Neural crest cell (in vitro differentiated cells): ENCODE results near the gene WDR59. TPM values are rescaled to one million over a fixed set of nuclear protein-coding genes. Genes with fewer than 3 reads are reported as not detected.

Source experiments
- DNase-seq: peaks from one replicate; pipeline ENCODE4 v3.0.0; 2021; ENCODE audit warnings: low read depth, mixed read lengths, low spot score
- H3K27ac Mint-ChIP-seq: one replicate; pipeline ENCODE4 v1.8.0; 2021; ENCODE audit warnings: mild to moderate bottlenecking, mixed read lengths; ENCODE audit not compliant: unreplicated experiment
- H3K27me3 Mint-ChIP-seq: 2 replicates; pipeline ENCODE4 v1.8.0; 2021; ENCODE audit warnings: low read depth, mild to moderate bottlenecking, mixed read lengths
- H3K36me3 Mint-ChIP-seq: 2 replicates; pipeline ENCODE4 v1.8.0; 2021; ENCODE audit warnings: low read depth, mild to moderate bottlenecking, mixed read lengths
- H3K4me1 Mint-ChIP-seq: 2 replicates; pipeline ENCODE4 v1.8.0; 2021; ENCODE audit warnings: mixed read lengths
- H3K4me3 Mint-ChIP-seq: one replicate; pipeline ENCODE4 v1.8.0; 2021; ENCODE audit warnings: mild to moderate bottlenecking, mixed read lengths
- H3K9me3 Mint-ChIP-seq: 2 replicates; pipeline ENCODE4 v1.8.0; 2021; ENCODE audit warnings: mixed read lengths
- total RNA-seq: library from RNA; stranded (reverse); gene quantifications from 2 replicates; pipeline ENCODE4 v1.2.1, GENCODE V29; 2021
- TF ChIP-seq, protein P1 (sequence below): fragments of 200-600 bp; sonication (generic); conservative IDR thresholded peaks from 2 replicates; pipeline ENCODE4 v1.5.0; 2021; ENCODE audit warnings: antibody characterized with exemption, mild to moderate bottlenecking

Gene WDR59
- total RNA-seq, 1 donor from 2014 or later, result 85.3 TPM

DNA sequence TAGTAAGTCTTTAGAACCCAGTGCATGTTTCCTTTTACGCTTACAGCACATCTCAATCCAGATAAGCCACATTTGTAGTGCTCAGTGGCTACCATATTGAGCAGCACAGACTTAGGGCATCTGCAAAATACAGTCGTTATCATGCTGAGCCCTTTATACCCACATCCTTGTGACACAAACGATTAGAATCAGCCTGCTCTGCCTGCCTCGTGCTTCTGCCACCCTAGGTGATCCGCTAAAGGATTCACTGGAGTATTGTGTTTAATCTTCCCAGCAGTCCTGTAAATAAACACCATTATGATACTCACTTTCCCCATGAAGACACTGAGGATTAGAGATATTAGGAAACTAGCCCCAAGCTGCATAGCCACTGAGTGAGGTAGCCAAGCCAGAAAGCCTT, 159.0 kb downstream of the WDR59 start:
- H3K4me3 Mint-ChIP-seq, result no peak overlapping the region
- no peak overlapping the region for H3K27ac Mint-ChIP-seq
- DNase-seq, result no peak
- H3K4me1 Mint-ChIP-seq, result no peaks in the 10 kb centered on the region
- H3K27me3 Mint-ChIP-seq, result peaks cover 2% of the 10 kb centered on the region
- peaks cover 18% of the 10 kb centered on the region for H3K9me3 Mint-ChIP-seq
- TF ChIP-seq, protein P1, sequence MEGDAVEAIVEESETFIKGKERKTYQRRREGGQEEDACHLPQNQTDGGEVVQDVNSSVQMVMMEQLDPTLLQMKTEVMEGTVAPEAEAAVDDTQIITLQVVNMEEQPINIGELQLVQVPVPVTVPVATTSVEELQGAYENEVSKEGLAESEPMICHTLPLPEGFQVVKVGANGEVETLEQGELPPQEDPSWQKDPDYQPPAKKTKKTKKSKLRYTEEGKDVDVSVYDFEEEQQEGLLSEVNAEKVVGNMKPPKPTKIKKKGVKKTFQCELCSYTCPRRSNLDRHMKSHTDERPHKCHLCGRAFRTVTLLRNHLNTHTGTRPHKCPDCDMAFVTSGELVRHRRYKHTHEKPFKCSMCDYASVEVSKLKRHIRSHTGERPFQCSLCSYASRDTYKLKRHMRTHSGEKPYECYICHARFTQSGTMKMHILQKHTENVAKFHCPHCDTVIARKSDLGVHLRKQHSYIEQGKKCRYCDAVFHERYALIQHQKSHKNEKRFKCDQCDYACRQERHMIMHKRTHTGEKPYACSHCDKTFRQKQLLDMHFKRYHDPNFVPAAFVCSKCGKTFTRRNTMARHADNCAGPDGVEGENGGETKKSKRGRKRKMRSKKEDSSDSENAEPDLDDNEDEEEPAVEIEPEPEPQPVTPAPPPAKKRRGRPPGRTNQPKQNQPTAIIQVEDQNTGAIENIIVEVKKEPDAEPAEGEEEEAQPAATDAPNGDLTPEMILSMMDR, result no peak
- H3K36me3 Mint-ChIP-seq, result peaks cover 5% of the 10 kb centered on the region

GRCh38 chr16:74825016-74825415, 159.9 kb downstream of the WDR59 start:
- H3K27ac Mint-ChIP-seq, result no peak overlapping the region
- H3K9me3 Mint-ChIP-seq, result peaks cover 25% of the 10 kb centered on the region
- TF ChIP-seq, protein P1, result no peak
- H3K27me3 Mint-ChIP-seq, result peaks cover 6% of the 10 kb centered on the region
- H3K36me3 Mint-ChIP-seq, result peaks cover 5% of the 10 kb centered on the region
- H3K4me3 Mint-ChIP-seq, result no peak overlapping the region
- no peaks in the 10 kb centered on the region for H3K4me1 Mint-ChIP-seq
- DNase-seq, result no peak

Other genes with a start within 250 kb of the WDR59 start
- not detected in 2 replicates for gene FA2H, start 210.3 kb downstream of the WDR59 start, total RNA-seq
- 48.4 and 54.8 TPM in 2 replicates for gene ZNRF1, start 13.9 kb upstream of the WDR59 start, total RNA-seq
- 0.56 TPM in 1 of 2 replicates, not detected in the other for gene LDHD, start 131.7 kb upstream of the WDR59 start, total RNA-seq
- gene ZFP1, start 163.4 kb upstream of the WDR59 start, total RNA-seq, result 22.9 and 26.7 TPM in 2 replicates
- gene CTRB2, start 222.0 kb upstream of the WDR59 start, total RNA-seq, result not detected in 2 replicates
- not detected in 2 replicates for gene CTRB1, start 233.9 kb upstream of the WDR59 start, total RNA-seq